Lower leg skin (tissue), 3 donors: ENCODE measurements around the gene CMC1.

ENCODE experiments used
- POLR2A ChIP-seq, 2 donors: fragments of 450-650 bp; IDR thresholded peaks; one replicate each; pipeline ENCODE4 v1.6.1; 2016 to 2017; ENCODE audit warnings: antibody characterized with exemption in 2 of 2, mild to moderate bottlenecking in 1 of 2, moderate library complexity in 1 of 2
- TF ChIP-seq, protein P1 (sequence below), 3 donors: fragments of 450-650 bp; IDR thresholded peaks; one replicate each; pipeline ENCODE4 v1.5.1; 2016; ENCODE audit warnings: antibody characterized with exemption in 3 of 3, mild to moderate bottlenecking in 3 of 3, moderate library complexity in 2 of 3

DNA sequence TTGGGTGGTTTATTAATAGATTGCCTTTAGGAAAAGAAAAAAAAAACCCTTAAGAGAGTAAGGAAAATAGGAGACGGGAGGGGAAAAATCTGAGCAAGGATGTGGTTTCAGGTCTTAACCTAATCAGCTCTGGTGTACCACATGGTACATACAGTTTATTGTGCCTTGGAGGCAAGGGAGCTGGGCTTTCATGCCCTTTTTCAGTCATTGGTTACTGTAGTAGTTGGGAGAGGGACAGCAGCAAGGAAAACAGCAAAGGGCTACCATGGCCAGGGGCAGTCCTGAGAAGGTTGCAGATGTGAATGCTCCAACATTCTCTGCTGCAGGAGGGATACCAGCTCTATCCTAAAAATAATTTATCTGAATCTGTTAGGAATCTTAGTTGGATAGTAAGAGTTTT lies 5.9 kb downstream of the CMC1 start:
- TF ChIP-seq, protein P1, sequence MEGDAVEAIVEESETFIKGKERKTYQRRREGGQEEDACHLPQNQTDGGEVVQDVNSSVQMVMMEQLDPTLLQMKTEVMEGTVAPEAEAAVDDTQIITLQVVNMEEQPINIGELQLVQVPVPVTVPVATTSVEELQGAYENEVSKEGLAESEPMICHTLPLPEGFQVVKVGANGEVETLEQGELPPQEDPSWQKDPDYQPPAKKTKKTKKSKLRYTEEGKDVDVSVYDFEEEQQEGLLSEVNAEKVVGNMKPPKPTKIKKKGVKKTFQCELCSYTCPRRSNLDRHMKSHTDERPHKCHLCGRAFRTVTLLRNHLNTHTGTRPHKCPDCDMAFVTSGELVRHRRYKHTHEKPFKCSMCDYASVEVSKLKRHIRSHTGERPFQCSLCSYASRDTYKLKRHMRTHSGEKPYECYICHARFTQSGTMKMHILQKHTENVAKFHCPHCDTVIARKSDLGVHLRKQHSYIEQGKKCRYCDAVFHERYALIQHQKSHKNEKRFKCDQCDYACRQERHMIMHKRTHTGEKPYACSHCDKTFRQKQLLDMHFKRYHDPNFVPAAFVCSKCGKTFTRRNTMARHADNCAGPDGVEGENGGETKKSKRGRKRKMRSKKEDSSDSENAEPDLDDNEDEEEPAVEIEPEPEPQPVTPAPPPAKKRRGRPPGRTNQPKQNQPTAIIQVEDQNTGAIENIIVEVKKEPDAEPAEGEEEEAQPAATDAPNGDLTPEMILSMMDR (IDR thresholded peaks at IDR 0.05), result no peak
- TF ChIP-seq POLR2A (IDR thresholded peaks at IDR 0.05), result no peak
